ENCODE measurements around the gene PTGIS.
"Not testable (repeated sequence)": the region's sequence is repeated elsewhere in the genome, so short reads cannot be mapped to it uniquely, and the experiment has no call there.

Gene PTGIS

GRCh38 chr20:49579874-49580812 lies 12.2 kb upstream of the PTGIS start:
- DNase-seq, result no peak

GRCh38 chr20:49579195-49579594 lies 11.3 kb upstream of the PTGIS start:
- no peak for DNase-seq

- no peak for DNase-seq
These were observed 10.5 kb upstream of the PTGIS start for GRCh38 chr20:49578436-49578835.

DNA sequence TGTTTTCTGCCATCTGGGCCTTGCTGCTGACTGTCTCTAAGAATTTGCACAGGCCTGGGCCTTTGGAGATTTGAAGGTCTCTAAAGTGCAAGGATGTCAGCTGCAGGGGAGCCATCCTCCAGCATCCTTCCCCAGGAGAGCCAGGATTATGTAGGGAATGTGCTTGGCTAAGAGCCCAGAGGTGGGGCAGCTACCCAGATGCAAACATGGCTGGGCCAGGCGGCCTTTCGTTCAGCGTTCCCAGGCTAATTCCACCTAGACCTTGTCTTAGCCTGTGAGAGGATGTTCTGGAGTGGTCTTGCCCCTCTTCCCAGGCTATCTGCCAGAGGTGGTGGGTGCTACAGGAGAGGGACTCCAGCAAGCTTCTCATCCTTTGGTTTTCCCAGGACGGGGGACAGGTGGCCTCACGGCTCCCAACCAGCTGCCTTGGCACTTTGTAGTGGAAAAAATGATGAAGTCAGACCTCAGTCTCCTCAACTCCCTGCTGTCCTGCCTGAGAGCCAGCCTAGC lies 7.7 kb upstream of the PTGIS start:
- no peak for DNase-seq

- DNase-seq, result no peak
These were observed 6.0 kb upstream of the PTGIS start for GRCh38 chr20:49573900-49574416.

GRCh38 chr20:49572857-49573256 lies 4.9 kb upstream of the PTGIS start:
- no peak for DNase-seq

- no peak for DNase-seq
These were observed 3.6 kb upstream of the PTGIS start for GRCh38 chr20:49571553-49571835.

GRCh38 chr20:49570828-49571552 lies 3.1 kb upstream of the PTGIS start:
- no peak for DNase-seq

DNA sequence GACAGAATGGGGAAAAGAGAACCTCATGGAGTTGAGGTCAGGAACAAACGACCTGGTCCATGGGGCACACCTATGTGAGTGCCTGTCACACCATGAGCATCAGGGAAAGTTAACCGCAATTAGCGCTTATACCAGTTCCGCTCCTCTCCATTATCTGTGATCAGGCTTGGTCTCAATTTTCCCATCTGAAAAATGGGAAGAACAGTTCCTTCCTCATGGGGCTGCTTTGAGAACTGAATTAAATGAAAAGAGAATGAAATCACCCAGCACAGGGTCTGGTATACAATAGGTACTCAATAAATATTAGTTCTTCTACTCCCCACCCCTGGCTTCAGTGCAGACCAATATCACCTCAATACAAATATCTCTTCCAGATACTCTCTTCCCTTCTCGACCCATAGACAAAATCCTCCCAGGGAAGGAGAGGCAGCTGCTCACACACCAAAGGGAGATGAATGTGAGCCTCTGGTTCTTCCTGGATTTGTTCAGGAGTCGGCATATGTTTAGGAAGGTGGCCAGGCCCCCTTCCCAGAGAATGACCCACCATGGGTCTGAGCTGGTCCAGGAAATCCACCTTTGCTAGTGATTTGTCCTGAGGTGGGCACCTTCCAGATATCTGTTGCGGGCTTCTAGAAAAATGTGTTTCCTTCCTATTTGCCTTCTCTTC lies 2.4 kb upstream of the PTGIS start:
- DNase-seq, result no peak

DNA sequence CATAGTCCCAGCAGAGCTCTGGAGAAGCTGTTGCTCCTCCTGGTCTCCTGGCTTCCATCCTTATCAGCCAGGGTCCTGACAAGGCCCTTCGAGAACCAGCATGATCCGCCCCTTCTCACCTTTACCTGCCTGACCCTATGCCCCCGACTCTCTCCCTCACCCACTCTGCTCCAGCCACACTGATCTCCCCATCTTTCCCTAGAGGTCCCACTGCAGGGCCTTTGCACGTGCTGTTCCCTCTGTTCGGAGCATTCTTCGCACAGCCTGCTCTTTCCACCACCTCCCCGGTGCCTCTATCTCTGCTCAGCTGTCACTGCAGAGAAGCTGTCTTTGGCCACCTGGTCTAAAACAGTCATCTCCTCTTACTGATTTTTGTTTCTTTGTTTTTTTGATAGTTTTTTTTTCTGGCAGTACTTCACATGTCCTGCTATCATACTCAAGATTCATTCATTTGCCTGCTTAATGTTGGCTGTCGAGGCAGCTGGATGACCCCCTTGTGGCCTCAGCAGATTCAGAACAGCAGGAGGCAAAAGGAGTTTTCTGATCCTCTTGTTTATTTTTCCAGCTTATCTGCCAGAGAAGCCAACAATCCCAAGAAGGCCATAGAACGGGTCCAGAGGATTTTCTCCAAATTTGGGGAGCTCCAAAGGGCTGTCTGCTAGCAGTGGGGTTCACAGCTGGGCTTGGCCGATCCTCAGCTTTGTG lies 1.6 kb upstream of the PTGIS start:
- DNase-seq, result no peak

DNA sequence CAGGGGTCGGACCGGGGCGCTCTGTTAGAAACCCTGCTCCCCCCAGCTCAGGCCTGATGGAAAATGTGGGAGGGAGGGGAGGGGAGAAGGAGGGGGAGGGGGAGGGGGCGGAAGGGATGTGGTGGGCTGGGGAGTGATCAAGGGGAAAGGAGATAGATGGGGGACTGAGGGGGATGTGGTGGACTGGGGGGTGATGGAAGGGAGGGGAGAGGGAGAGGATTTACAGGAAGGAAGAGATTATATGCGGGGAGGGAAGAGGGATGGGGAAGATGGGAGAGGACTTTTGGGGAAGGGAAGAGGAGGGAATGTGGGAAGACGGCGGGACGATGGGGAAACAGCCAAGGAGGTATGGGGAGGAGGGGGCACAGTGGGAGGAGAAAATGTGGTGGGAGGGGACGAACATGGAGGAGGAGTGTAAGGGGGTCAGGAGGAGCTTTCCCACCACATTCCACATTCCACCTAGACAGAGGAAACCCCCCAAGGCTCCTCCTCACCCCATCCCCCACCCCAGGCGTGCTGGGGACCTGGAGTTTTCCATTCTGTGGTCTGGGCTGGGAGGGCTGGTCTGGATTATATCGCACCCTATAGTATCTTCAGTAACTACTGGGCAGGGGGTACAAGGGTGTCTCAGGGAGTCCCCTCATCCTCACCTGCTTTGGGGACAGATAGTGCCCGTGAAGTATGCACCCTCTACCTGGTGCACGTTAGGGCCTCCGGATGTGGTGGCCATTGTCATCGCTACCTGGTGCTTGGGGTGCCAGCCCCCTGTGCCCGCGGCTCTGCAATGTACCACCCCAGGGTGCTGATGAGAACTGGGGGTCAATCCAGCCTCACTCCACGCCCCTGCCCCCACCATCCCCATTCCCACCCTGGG lies 578 bp upstream of the PTGIS start:
- DNase-seq, result no peak

DNA sequence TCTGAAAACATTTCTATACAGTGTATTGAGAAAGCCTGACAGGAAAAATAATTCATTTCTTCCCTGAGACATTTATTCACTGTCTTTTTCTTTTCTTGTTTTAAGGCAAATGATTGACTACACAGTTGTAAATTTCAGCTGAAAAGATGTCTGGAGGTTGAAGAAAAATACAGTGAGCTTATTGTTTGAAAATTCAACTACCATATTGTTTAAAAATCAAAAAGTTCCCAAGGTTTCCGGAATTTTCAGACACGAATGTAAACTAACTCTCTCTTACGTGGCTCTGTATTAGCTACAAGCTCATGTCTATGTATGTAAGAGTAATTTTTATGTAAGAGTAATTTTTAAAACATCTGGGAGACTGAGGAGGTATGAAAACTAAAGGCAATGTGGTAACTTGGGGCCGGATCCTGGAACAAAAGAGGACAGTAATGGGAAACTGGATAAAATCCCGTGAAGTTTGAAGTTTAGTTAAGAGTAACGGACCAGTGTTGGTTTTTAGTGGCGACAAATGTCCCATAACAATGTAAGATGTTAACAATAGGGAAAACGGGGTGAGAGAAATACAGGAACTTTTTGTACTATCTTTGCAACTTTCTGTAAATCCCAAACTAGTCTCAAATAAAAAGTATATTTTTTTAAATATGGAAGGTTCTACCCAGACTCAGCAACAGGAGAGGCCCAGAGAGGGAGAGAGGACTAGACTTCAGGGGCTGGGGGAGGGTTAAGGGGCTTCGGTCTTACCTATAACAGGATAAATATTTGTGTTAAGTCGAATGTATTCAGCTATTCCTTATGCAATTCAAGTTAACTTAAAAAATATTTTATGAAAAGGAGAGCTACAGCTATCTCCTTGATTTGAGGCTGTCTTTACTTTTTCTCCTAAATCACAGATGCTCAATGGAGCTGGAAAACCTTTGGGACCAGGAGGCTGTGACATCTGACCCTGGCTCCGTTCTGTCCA lies 1.3 kb downstream of the PTGIS start:
- DNase-seq, result no peak

DNA sequence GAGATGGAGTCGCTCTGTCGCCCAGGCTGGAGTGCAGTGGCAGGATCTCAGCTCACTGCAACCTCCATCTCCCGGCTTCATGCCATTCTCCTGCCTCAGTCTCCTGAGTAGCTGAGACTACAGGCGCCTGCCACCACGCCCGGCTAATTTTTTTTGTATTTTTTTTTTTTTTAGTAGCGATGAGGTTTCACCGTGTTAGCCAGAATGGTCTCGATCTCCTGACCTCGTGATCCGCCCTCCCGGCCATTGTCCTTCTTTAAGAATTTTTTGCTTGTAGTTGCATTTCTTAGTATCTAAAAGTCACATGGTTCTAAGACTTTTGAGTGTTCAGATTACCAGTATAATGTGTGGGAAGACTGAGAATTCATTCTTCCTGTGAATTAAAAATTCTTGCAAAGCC lies 2.9 kb downstream of the PTGIS start:
- DNase-seq, result not testable (repeated sequence)

DNA sequence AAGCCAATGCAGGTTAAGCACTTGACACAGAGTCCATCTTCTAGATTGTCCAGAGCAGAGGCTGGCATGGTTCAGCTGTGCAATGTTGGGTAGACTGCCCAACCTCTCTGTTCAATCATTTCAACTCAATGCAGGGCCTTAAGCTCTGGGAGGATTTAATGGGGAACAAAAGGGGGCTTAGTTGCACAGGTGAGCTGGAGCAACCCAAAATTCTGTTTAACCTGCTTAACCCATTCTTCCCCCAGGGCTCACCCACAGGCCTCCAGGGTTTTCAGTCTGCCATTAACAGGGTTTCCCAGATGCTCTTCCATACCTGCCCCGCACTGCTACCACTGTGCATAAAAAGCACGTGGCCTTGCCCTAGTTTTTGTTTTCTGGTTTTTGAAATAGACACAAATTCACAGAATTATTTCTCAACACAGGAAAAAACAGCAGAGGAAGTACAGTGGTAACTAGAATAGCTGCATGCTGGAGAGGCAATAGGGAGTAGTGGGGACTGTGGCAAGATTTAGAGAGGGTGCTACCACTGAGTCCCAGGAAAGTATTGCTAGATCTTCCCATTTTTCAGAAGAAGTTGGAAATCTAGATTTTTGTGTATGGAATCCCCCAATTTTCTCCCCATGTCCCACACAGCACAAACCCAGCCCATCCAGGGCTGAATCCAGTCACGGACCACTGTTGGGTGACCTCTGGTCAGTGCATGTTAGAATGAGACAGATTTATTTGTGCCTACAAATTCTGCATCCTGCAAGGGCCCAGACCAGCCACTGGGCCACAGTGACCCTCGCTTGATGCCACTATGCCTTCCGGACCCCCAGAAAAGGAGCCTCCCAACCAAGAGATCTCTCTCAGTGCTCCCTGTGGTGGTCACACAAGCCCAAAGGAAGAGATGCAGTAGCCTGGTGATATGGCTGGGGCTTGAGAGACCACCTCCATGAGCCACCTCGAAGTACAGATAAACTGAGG lies 4.6 kb downstream of the PTGIS start:
- no peak for DNase-seq

- no peak for DNase-seq
These were observed 5.5 kb downstream of the PTGIS start for GRCh38 chr20:49562311-49563014.

DNA sequence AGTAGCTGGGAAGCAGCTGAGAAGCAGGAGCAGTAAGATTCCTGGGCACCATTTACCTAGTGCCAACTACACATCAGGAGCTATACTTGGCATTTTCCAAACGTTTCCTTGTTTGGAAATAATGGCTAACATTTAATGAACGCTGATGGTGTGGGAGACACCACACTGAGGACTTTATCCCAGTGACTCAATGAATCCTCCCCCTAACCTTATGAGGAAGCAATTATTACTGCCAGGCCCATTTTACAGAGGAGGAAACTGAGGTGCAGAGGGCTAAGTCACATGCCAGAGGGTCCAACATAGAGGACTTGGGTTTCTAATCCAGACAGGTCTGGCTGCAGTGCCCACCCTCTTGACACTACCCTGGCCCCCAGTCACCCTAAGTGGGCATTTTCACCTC lies 6.1 kb downstream of the PTGIS start:
- no peak for DNase-seq

DNA sequence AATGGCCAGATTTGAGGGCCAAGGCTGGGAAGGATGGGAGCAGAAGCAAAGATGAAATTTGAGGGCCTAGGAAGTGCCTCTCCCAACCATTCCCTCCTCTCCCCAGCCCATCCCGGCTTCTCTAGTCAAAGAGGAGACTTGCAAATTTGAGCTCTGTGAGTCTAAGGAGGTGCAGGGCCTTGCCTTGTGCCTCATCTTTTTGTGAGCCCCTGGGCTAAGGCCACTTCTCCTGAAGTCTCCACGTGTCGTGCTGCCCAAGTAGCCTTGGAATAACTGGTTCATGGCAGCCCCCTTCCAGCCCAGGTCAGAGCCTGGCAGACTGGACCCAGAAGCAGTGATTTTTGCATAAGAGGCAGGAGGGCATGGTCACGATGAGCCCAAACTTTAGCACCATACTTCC lies 6.7 kb downstream of the PTGIS start:
- no peak for DNase-seq

- DNase-seq, result no peak
These were observed 7.3 kb downstream of the PTGIS start for GRCh38 chr20:49560646-49561045.

DNA sequence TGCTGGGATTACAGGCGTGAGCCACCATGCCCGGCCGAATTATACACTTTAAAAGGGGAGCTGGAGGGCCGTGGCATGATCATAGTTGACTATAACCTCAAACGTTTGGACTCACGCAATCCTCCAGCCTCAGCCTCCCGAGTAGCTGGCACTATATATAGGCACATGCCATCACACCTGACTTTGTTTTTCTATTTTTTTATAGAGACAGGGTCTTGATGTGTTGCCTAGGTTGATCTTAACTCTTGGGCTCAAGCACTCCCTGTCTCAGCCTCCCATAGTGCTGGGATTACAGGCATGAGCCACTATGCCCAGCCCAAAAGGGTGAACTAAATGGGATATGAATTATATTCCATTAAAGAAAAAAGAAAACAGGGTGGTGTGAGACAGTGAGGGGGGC lies 7.8 kb downstream of the PTGIS start:
- no peak for DNase-seq
